GM10847 (cell line): ENCODE results near the gene TMEM115.

Experiments used
- POLR2A ChIP-seq: IDR thresholded peaks from 2 replicates; pipeline ENCODE4 v1.6.1; 2011; ENCODE audit not compliant: insufficient read length; ENCODE audit errors: extremely low read depth

Gene TMEM115

GRCh38 chr3:50322115-50322385, 37.3 kb downstream of the TMEM115 start:
- no peak for TF ChIP-seq POLR2A

GRCh38 chr3:50321336-50322114, 37.8 kb downstream of the TMEM115 start:
- peak; percentile 78 for TF ChIP-seq POLR2A

GRCh38 chr3:50320853-50321335, 38.4 kb downstream of the TMEM115 start:
- no peak for TF ChIP-seq POLR2A

- no peak for TF ChIP-seq POLR2A
Measured at GRCh38 chr3:50319894-50320625, 39.3 kb downstream of the TMEM115 start.

- TF ChIP-seq POLR2A, result no peak
Measured at GRCh38 chr3:50319181-50319893, 40.0 kb downstream of the TMEM115 start.

GRCh38 chr3:50318615-50319014, 40.7 kb downstream of the TMEM115 start:
- no peak for TF ChIP-seq POLR2A

GRCh38 chr3:50318163-50318562, 41.2 kb downstream of the TMEM115 start:
- no peak for TF ChIP-seq POLR2A

- TF ChIP-seq POLR2A, result no peak
Measured at GRCh38 chr3:50317300-50317699, 42.0 kb downstream of the TMEM115 start.

GRCh38 chr3:50316657-50317242, 42.6 kb downstream of the TMEM115 start:
- TF ChIP-seq POLR2A, result no peak

GRCh38 chr3:50314816-50315215, 44.5 kb downstream of the TMEM115 start:
- TF ChIP-seq POLR2A, result no peak

GRCh38 chr3:50314342-50314741, 45.0 kb downstream of the TMEM115 start:
- no peak for TF ChIP-seq POLR2A
